HEK293 (cell line): ENCODE measurements around the gene BRCA1.

Experiments used
- HOXD13 ChIP-seq: sonication (generic); formaldehyde crosslinking; IDR thresholded peaks from 2 replicates; pipeline ENCODE4 v1.8.0; 2022; ENCODE audit warnings: missing genetic modification reagents, borderline replicate concordance
- INSM2 ChIP-seq: fragments of 450-650 bp; formaldehyde crosslinking; IDR thresholded peaks from 2 replicates; pipeline ENCODE4 v1.5.1; 2016; ENCODE audit warnings: missing biosample characterization, missing genetic modification characterization
- KLF1 ChIP-seq: fragments of 450-650 bp; formaldehyde crosslinking; IDR thresholded peaks from 2 replicates; pipeline ENCODE4 v1.5.1; 2016; ENCODE audit warnings: missing biosample characterization, missing genetic modification characterization
- KLF10 ChIP-seq: fragments of 450-650 bp; IDR thresholded peaks from 2 replicates; pipeline ENCODE4 v1.5.1; 2018; ENCODE audit warnings: missing biosample characterization, mild to moderate bottlenecking, missing genetic modification characterization
- REST ChIP-seq: fragments of 450-650 bp; formaldehyde crosslinking; IDR thresholded peaks from 2 replicates; pipeline ENCODE4 v1.5.1; 2016; ENCODE audit warnings: missing biosample characterization, missing genetic modification characterization
- SALL2 ChIP-seq: fragments of 450-650 bp; formaldehyde crosslinking; IDR thresholded peaks from 2 replicates; pipeline ENCODE4 v1.5.0; 2017; ENCODE audit warnings: missing biosample characterization, mild to moderate bottlenecking, missing genetic modification characterization, borderline replicate concordance
- TCF7L2 ChIP-seq: IDR thresholded peaks from 2 replicates; pipeline ENCODE4 v1.6.1; 2011; ENCODE audit warnings: low read depth, mild to moderate bottlenecking, inconsistent platforms, low read length, moderate library complexity, borderline replicate concordance
- ZBTB8A ChIP-seq: fragments of 450-650 bp; formaldehyde crosslinking; IDR thresholded peaks from 2 replicates; pipeline ENCODE4 v1.5.1; 2016; ENCODE audit warnings: missing biosample characterization, missing genetic modification characterization
- ZNF112 ChIP-seq: fragments of 450-650 bp; formaldehyde crosslinking; IDR thresholded peaks from 2 replicates; pipeline ENCODE4 v1.5.0; 2017; ENCODE audit warnings: missing biosample characterization, missing genetic modification characterization
- ZNF138 ChIP-seq: fragments of 450-650 bp; formaldehyde crosslinking; IDR thresholded peaks from 2 replicates; pipeline ENCODE4 v1.5.1; 2016; ENCODE audit warnings: missing biosample characterization, missing genetic modification characterization, borderline replicate concordance
- ZNF16 ChIP-seq: fragments of 450-650 bp; formaldehyde crosslinking; IDR thresholded peaks from 2 replicates; pipeline ENCODE4 v1.5.1; 2016; ENCODE audit warnings: low read depth, missing biosample characterization, missing genetic modification characterization
- ZNF223 ChIP-seq: fragments of 450-650 bp; formaldehyde crosslinking; IDR thresholded peaks from 2 replicates; pipeline ENCODE4 v1.5.1; 2016; ENCODE audit warnings: missing biosample characterization, missing genetic modification characterization
- ZNF24 ChIP-seq: fragments of 450-650 bp; formaldehyde crosslinking; IDR thresholded peaks from 2 replicates; pipeline ENCODE4 v1.5.1; 2016; ENCODE audit warnings: missing biosample characterization, missing genetic modification characterization
- ZNF248 ChIP-seq: fragments of 450-650 bp; formaldehyde crosslinking; IDR thresholded peaks from 2 replicates; pipeline ENCODE4 v1.5.1; 2017; ENCODE audit warnings: missing biosample characterization, missing genetic modification characterization
- ZNF26 ChIP-seq: fragments of 450-650 bp; formaldehyde crosslinking; IDR thresholded peaks from 2 replicates; pipeline ENCODE4 v1.5.1; 2016; ENCODE audit warnings: missing biosample characterization, missing genetic modification characterization
- ZNF423 ChIP-seq: fragments of 450-650 bp; formaldehyde crosslinking; IDR thresholded peaks from 2 replicates; pipeline ENCODE4 v1.5.1; 2016; ENCODE audit warnings: missing biosample characterization, missing genetic modification characterization
- ZNF473 ChIP-seq: fragments of 450-650 bp; formaldehyde crosslinking; IDR thresholded peaks from 2 replicates; pipeline ENCODE4 v1.5.1; 2017; ENCODE audit warnings: missing biosample characterization, missing genetic modification characterization
- ZNF571 ChIP-seq: fragments of 450-650 bp; formaldehyde crosslinking; IDR thresholded peaks from 2 replicates; pipeline ENCODE4 v1.5.0; 2017; ENCODE audit warnings: missing biosample characterization, missing genetic modification characterization
- ZNF624 ChIP-seq: fragments of 450-650 bp; formaldehyde crosslinking; IDR thresholded peaks from 2 replicates; pipeline ENCODE4 v1.5.1; 2017; ENCODE audit warnings: missing biosample characterization, missing genetic modification characterization
- ZNF664 ChIP-seq: fragments of 450-650 bp; formaldehyde crosslinking; IDR thresholded peaks from 2 replicates; pipeline ENCODE4 v1.5.1; 2016; ENCODE audit warnings: missing biosample characterization, missing genetic modification characterization
- ZNF707 ChIP-seq: fragments of 450-650 bp; formaldehyde crosslinking; IDR thresholded peaks from 2 replicates; pipeline ENCODE4 v1.5.1; 2016; ENCODE audit warnings: missing biosample characterization, missing genetic modification characterization
- ZNF76 ChIP-seq: fragments of 450-650 bp; formaldehyde crosslinking; IDR thresholded peaks from 2 replicates; pipeline ENCODE4; 2016; ENCODE audit warnings: low read depth, missing biosample characterization, missing genetic modification characterization, borderline replicate concordance
- ZNF830 ChIP-seq: fragments of 450-650 bp; IDR thresholded peaks from 2 replicates; pipeline ENCODE4 v1.5.0; 2018; ENCODE audit warnings: missing biosample characterization, missing genetic modification characterization, low read depth, mild to moderate bottlenecking, moderate library complexity
- ZNF843 ChIP-seq: fragments of 450-650 bp; formaldehyde crosslinking; IDR thresholded peaks from 2 replicates; pipeline ENCODE4 v1.5.1; 2016; ENCODE audit warnings: missing biosample characterization, missing genetic modification characterization
- ZSCAN5A ChIP-seq: fragments of 450-650 bp; formaldehyde crosslinking; IDR thresholded peaks from 2 replicates; pipeline ENCODE4 v1.5.1; 2016; ENCODE audit warnings: missing biosample characterization, missing genetic modification characterization
- TF ChIP-seq, protein P1 (sequence below): fragments of 450-650 bp; formaldehyde crosslinking; conservative IDR thresholded peaks from 2 replicates; pipeline ENCODE4 v1.5.1; 2016; ENCODE audit warnings: low read depth, missing biosample characterization, missing genetic modification characterization

BRCA1 gene

GRCh38 chr17:43024407-43025289 is 100.5 kb downstream of the BRCA1 start, which contains the start of gene RND2 (continued):
- no peak for TF ChIP-seq ZSCAN5A (tag by site-specific recombination)
- no peak for TF ChIP-seq ZNF571 (tag by site-specific recombination)
- TF ChIP-seq ZNF830, result no peak
- TF ChIP-seq ZNF248, result no peak
- TF ChIP-seq ZNF473 (tag by site-specific recombination), result no peak
- TF ChIP-seq ZNF26 (tag by site-specific recombination), result no peak
- no peak for TF ChIP-seq ZNF624
- no peak for TF ChIP-seq ZNF223 (tag by site-specific recombination)
- TF ChIP-seq KLF10, result peak; percentile 92
- TF ChIP-seq ZNF76 (tag by site-specific recombination), result peak; percentile 50; the same call in 1 of the 2 replicates
- TF ChIP-seq ZNF707 (tag by site-specific recombination), result no peak
- peak; percentile 86 for TF ChIP-seq ZNF24 (tag by site-specific recombination)
- peak; percentile 75; the same call in 1 of the 2 replicates for TF ChIP-seq ZNF423 (tag by site-specific recombination)
- TF ChIP-seq HOXD13 (CRISPR knock-in tag), result no peak
- no peak for TF ChIP-seq ZNF112 (tag by site-specific recombination)
- TF ChIP-seq ZNF843 (tag by site-specific recombination), result peak; percentile 32
- no peak for TF ChIP-seq ZNF664
- peak; percentile 24; the same call in 1 of the 2 replicates for TF ChIP-seq REST
- TF ChIP-seq ZNF138 (tag by site-specific recombination), result no peak
- no peak for TF ChIP-seq TCF7L2
- no peak for TF ChIP-seq ZNF16 (tag by site-specific recombination)
- peak; percentile 57; the same call in 1 of the 2 replicates for TF ChIP-seq KLF1
- TF ChIP-seq, protein P1, sequence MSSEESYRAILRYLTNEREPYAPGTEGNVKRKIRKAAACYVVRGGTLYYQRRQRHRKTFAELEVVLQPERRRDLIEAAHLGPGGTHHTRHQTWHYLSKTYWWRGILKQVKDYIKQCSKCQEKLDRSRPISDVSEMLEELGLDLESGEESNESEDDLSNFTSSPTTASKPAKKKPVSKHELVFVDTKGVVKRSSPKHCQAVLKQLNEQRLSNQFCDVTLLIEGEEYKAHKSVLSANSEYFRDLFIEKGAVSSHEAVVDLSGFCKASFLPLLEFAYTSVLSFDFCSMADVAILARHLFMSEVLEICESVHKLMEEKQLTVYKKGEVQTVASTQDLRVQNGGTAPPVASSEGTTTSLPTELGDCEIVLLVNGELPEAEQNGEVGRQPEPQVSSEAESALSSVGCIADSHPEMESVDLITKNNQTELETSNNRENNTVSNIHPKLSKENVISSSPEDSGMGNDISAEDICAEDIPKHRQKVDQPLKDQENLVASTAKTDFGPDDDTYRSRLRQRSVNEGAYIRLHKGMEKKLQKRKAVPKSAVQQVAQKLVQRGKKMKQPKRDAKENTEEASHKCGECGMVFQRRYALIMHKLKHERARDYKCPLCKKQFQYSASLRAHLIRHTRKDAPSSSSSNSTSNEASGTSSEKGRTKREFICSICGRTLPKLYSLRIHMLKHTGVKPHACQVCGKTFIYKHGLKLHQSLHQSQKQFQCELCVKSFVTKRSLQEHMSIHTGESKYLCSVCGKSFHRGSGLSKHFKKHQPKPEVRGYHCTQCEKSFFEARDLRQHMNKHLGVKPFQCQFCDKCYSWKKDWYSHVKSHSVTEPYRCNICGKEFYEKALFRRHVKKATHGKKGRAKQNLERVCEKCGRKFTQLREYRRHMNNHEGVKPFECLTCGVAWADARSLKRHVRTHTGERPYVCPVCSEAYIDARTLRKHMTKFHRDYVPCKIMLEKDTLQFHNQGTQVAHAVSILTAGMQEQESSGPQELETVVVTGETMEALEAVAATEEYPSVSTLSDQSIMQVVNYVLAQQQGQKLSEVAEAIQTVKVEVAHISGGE, result no peak; the same call in none of the 2 replicates
- TF ChIP-seq SALL2 (tag by site-specific recombination), result no peak
- 0 out of 2 replicates have a peak, but pooled peaks have one; percentile 25 for TF ChIP-seq ZBTB8A (tag by site-specific recombination)
- 0 out of 2 replicates have a peak, but pooled peaks have one; percentile 24 for TF ChIP-seq INSM2 (tag by site-specific recombination)
